GM10266 (cell line): ENCODE data around the gene SHC2.

ENCODE experiments used
- DNase-seq: peaks from one replicate; pipeline ENCODE4 v3.0.0; 2012; ENCODE audit errors: extremely low spot score
- CTCF ChIP-seq: IDR thresholded peaks from 2 replicates; pipeline ENCODE4 v1.5.1; 2012; ENCODE audit warnings: mild to moderate bottlenecking, low read depth; ENCODE audit not compliant: control insufficient read depth, insufficient read depth; ENCODE audit errors: missing control alignments

The SHC2 gene

GRCh38 chr19:460877-461720 lies at the start of gene SHC2:
Gene SHC2 (minus strand): TSS chr19:461033. CDS start chr19:460996, 37 bp downstream.
- DNase-seq = no peak
- no peak for TF ChIP-seq CTCF

- DNase-seq = no peak
Observed at GRCh38 chr19:508204-509150, 47.6 kb upstream of the SHC2 start.

GRCh38 chr19:507286-508203 lies 46.7 kb upstream of the SHC2 start, which contains the start of gene TPGS1:
Gene TPGS1 (plus strand): TSS chr19:507497. CDS start chr19:507507, 10 bp downstream.
- no peak for TF ChIP-seq CTCF
- DNase-seq = peak; percentile 86

More at GRCh38 chr19:508204-509150, 47.6 kb upstream of the SHC2 start:
- TF ChIP-seq CTCF = no peak

- peak; percentile 98 for DNase-seq
- peak; percentile 96 for TF ChIP-seq CTCF
Observed at GRCh38 chr19:506404-507285, 45.8 kb upstream of the SHC2 start.

GRCh38 chr19:504616-505015 lies 43.8 kb upstream of the SHC2 start:
- no peak for DNase-seq
- TF ChIP-seq CTCF = no peak

GRCh38 chr19:501646-502045 lies 40.8 kb upstream of the SHC2 start:
- no peak for TF ChIP-seq CTCF
- no peak for DNase-seq
